SK-N-MC (cell line): ENCODE data around the gene DAD1.

Experiments used
- EZH2 ChIP-seq: fragments of 200-600 bp; sonication (generic); IDR thresholded peaks from one replicate; pipeline ENCODE4 v1.6.1; 2017; ENCODE audit warnings: antibody characterized with exemption
- POLR2AphosphoS5 ChIP-seq: IDR thresholded peaks from 2 replicates; pipeline ENCODE4 v1.6.1; 2012; ENCODE audit warnings: mild to moderate bottlenecking, low read depth, low read length, borderline replicate concordance

DNA sequence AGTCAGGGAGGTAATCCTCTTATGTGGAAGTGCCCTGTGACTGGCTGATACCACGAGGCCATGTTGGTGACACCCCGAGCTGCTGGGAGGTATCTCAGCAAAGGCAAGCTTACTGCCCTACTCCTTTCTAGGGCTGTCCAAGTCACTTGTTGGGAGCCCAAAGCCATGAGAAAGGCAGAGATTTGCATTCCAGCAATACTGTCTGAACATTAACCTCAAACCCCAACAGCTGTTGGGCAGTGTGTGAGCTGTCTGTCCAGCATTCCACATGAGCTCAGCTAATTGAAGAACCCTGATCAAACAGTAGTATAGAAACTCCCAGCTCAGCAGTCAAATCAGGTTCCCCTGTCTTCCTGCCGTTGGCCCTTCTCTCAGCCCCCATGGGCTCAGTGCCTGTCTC, 18.3 kb upstream of the DAD1 start:
- no peak for TF ChIP-seq POLR2AphosphoS5
- TF ChIP-seq EZH2, result no peak
